Ovary (tissue), 9 donors: ENCODE data around the gene DLEC1. TPM values are rescaled to one million over a fixed set of nuclear protein-coding genes. Genes with fewer than 3 reads are reported as not detected.
A peak's percentile ranks its signal among the peaks of the same experiment; 100 is the strongest.

ENCODE experiments used
- DNase-seq, 5 donors: peaks; one replicate each; pipeline ENCODE4 v3.0.0-alpha.2; 2019 to 2020
- H3K27ac ChIP-seq, 2 donors: fragments of 200-600 bp; one replicate each; pipeline versions ENCODE4 v1.5.1 to v1.8.0; 2019 to 2022
- H3K27me3 ChIP-seq: fragments of 200-600 bp; one replicate; pipeline ENCODE4 v1.8.0; 2022
- H3K36me3 ChIP-seq: fragments of 200-600 bp; sonication (generic); one replicate; pipeline ENCODE4 v1.5.1; 2019
- H3K4me1 ChIP-seq: one replicate; pipeline ENCODE4 v1.8.1; 2013; ENCODE audit warnings: mild to moderate bottlenecking, moderate library complexity; ENCODE audit not compliant: insufficient read depth
- H3K4me3 ChIP-seq: fragments of 200-600 bp; sonication (generic); one replicate; pipeline ENCODE4 v1.5.1; 2017
- H3K9me3 ChIP-seq, 2 donors: fragments of 200-600 bp in 1 of 2; sonication (generic) in 1 of 2; one replicate each; pipeline versions ENCODE4 v1.5.1 to v1.8.1; 2013 to 2019; ENCODE audit warnings: mild to moderate bottlenecking in 1 of 2, moderate library complexity in 1 of 2
- CTCF ChIP-seq, 3 donors: fragments of 450-650 bp in 2 of 3; fragments of 200-600 bp in 1 of 3; IDR thresholded peaks; one replicate each; pipeline versions ENCODE4 v1.5.1 to v1.8.0; 2016 to 2022; ENCODE audit warnings: antibody characterized with exemption in 3 of 3, mild to moderate bottlenecking in 1 of 3
- EP300 ChIP-seq: sonication (generic); formaldehyde crosslinking; IDR thresholded peaks from one replicate; pipeline ENCODE4 v1.6.1; 2017; ENCODE audit warnings: antibody characterized with exemption
- POLR2A ChIP-seq: fragments of 450-650 bp; IDR thresholded peaks from one replicate; pipeline ENCODE4 v1.6.1; 2017; ENCODE audit warnings: antibody characterized with exemption, mild to moderate bottlenecking, moderate library complexity
- WGBS, 3 donors: extraction: QIAGEN DNeasy Blood & Tissue Kit in 1 of 3; methylation state at CpG; one replicate each; pipeline versions ENCODE4 v1.1.5 to v1.1.7; 2013 to 2017; 5-methylcytosine and 5-hydroxymethylcytosine counted together
- intact Hi-C, 4 donors: fragments of 100-400 bp; cut with DNase I; formaldehyde crosslinking; loops; one replicate each; pipeline versions ENCODE4 v1.11.0 to v1.15.1; 2022 to 2023
- polyA plus RNA-seq, 2 donors: library from polyadenylated mRNA; stranded (reverse); fragments of 200-250 nt in 1 of 2; fragments of 350-450 nt in 1 of 2; fragmentation: Illumina TruSeq in 1 of 2; extraction: RNeasy Lipid Tissue Mini Kit (QIAGEN cat#74804) in 1 of 2; gene quantifications; one replicate each; pipeline ENCODE4 v1.2.3, GENCODE V29; 2013 to 2014
- total RNA-seq, 7 donors: library from RNA; depleted of rRNA in 2 of 7; stranded (reverse); fragments of >200 nt in 2 of 7; fragmentation: NEBNext Ultra II Directional in 3 of 7; extraction: Animal tissue kit (Norgen Biotek cat#: 25700) in 3 of 7; gene quantifications; one replicate each; pipeline versions ENCODE4 v1.1.0 to v1.2.4, GENCODE V29; 2016 to 2023
- donor health status: DM: no; HTN: no; CAD: no; lungs with moderate emphysema.
- donor health status: DM: no; HTN: no; CAD: no.
- donor health status: Bipolar disorder and iron deficiency.
- donor health status: DM: yes; HTN: yes; CAD: no.
- donor health status: DM: no; HTN: no; CAD: no.
- donor health status: DM: yes; HTN: yes; CAD: no.

DLEC1 gene
- total and polyA plus RNA-seq, 9 donors: 0.93 to 23.8 (median 3.0) TPM

- Histone ChIP-seq H3K27me3 (no peaks in the 10 kb centered on the region), H3K9me3 (no peaks in the 10 kb centered on the region), H3K4me1 (peaks cover 8% of the 10 kb centered on the region), H3K4me3 (peak overlapping the region; percentile 65), H3K27ac (peak overlapping the region; percentile 76 to 94), H3K36me3 (no peaks in the 10 kb centered on the region)
- intact Hi-C loops: no loop called here
- WGBS, 3 donors: 12 to 13% (median 13%) methylated on average over 42 to 45 of the region's 45 CpGs
- TF ChIP-seq POLR2A (no peak), EP300 (no peak), CTCF (IDR thresholded peaks at IDR 0.05) (no peak)
- DNase-seq: peak in 4 of 5 donors; percentile 53 to 68 (median 59)
Measured at GRCh38 chr3:38028621-38029361, 10.2 kb upstream of the DLEC1 start.

- Histone ChIP-seq H3K4me1 (peaks cover 8% of the 10 kb centered on the region), H3K36me3 (no peaks in the 10 kb centered on the region)
- WGBS, 3 donors: 0 to 2% (median 1%) methylated on average over 31 to 75 of the region's 75 CpGs
Measured at GRCh38 chr3:38029400-38030125, 9.4 kb upstream of the DLEC1 start, which contains the start of gene PLCD1. TSS of gene PLCD1 (minus strand) at chr3:38029642. CDS start at chr3:38029539, 103 bp downstream.

GRCh38 chr3:38030126-38031021 lies 8.6 kb upstream of the DLEC1 start:
- Histone ChIP-seq H3K4me3 (peak overlapping the region; percentile 65), H3K4me1 (peaks cover 8% of the 10 kb centered on the region), H3K36me3 (no peaks in the 10 kb centered on the region), H3K27ac (peak overlapping the region; percentile 76 to 94), H3K9me3 (no peaks in the 10 kb centered on the region), H3K27me3 (no peaks in the 10 kb centered on the region)
- intact Hi-C loops: no loop called here
- WGBS, 3 donors: 26 to 36% (median 34%) methylated on average over 8 of the region's 8 CpGs
- TF ChIP-seq POLR2A (no peak), CTCF (IDR thresholded peaks at IDR 0.05) (peak in 1 of 3 donors; percentile 1), EP300 (no peak)
- peak in 2 of 5 donors; percentile 40 to 51 for DNase-seq

More at GRCh38 chr3:38029400-38030125, 9.4 kb upstream of the DLEC1 start, which contains the start of gene PLCD1:
- H3K27me3 ChIP-seq: no peaks in the 10 kb centered on the region
- intact Hi-C loops: no loop called here
- DNase-seq: peak; percentile 84 to 89 (median 87)
- H3K9me3 ChIP-seq: no peaks in the 10 kb centered on the region
- TF ChIP-seq POLR2A: peak; percentile 53
- TF ChIP-seq CTCF (IDR thresholded peaks at IDR 0.05): peak in 1 of 3 donors; percentile 22
- no peak for TF ChIP-seq EP300
- H3K4me3 ChIP-seq: peak within 1 kb of the TSS; percentile 65
- H3K27ac ChIP-seq: peak within 1 kb of the TSS; percentile 76 to 94
